HepG2 (cell line): Measurements from ENCODE around the gene CORT. TPM values are rescaled to one million over a fixed set of nuclear protein-coding genes. Genes with fewer than 3 reads are reported as not detected.

ENCODE experiments used
- CBX5 ChIP-seq: sonication (generic); formaldehyde crosslinking; IDR thresholded peaks from 2 replicates; pipeline ENCODE4 v1.4.0; 2020; ENCODE audit warnings: missing genetic modification reagents, borderline replicate concordance
- GATAD1 ChIP-seq: IDR thresholded peaks from 2 replicates; pipeline ENCODE4 v1.6.1; 2016; ENCODE audit warnings: missing genetic modification reagents, missing compliant biosample characterization
- HOXA3 ChIP-seq: sonication (generic); formaldehyde crosslinking; IDR thresholded peaks from 2 replicates; pipeline ENCODE4 v1.5.0; 2020; ENCODE audit warnings: missing genetic modification reagents
- NFE2 ChIP-seq: sonication (generic); formaldehyde crosslinking; IDR thresholded peaks from 2 replicates; pipeline ENCODE4 v1.4.0; 2020; ENCODE audit warnings: missing genetic modification reagents
- SMAD1 ChIP-seq: sonication (generic); formaldehyde crosslinking; IDR thresholded peaks from 2 replicates; pipeline ENCODE4 v1.4.0; 2020; ENCODE audit warnings: missing genetic modification reagents, low read depth, mild to moderate bottlenecking, borderline replicate concordance
- SOX6 ChIP-seq, 2 experiments: fragments of 450-650 bp in 1 of 2; sonication (generic) in 1 of 2; formaldehyde crosslinking in 1 of 2; IDR thresholded peaks; 2 replicates each; pipeline versions ENCODE4 v1.4.0 to v1.6.1; 2017 to 2020; ENCODE audit warnings: antibody characterized with exemption in 1 of 2, mild to moderate bottlenecking in 1 of 2, missing genetic modification reagents in 1 of 2
- STAG1 ChIP-seq: sonication (generic); formaldehyde crosslinking; IDR thresholded peaks from 2 replicates; pipeline ENCODE4 v1.4.0; 2020; ENCODE audit warnings: missing genetic modification reagents
- ZNF101 ChIP-seq: sonication (generic); formaldehyde crosslinking; IDR thresholded peaks from 2 replicates; pipeline ENCODE4 v1.4.0; 2020; ENCODE audit warnings: mild to moderate bottlenecking, low read depth, missing genetic modification reagents, borderline replicate concordance
- ZNF143 ChIP-seq: sonication (generic); formaldehyde crosslinking; IDR thresholded peaks from 2 replicates; pipeline ENCODE4 v1.4.0; 2020; ENCODE audit warnings: missing genetic modification reagents
- ZNF543 ChIP-seq: sonication (generic); formaldehyde crosslinking; IDR thresholded peaks from 2 replicates; pipeline ENCODE4 v1.4.0; 2020; ENCODE audit warnings: mild to moderate bottlenecking, missing genetic modification reagents
- ZNF556 ChIP-seq: sonication (generic); formaldehyde crosslinking; IDR thresholded peaks from 2 replicates; pipeline ENCODE4 v1.4.0; 2020; ENCODE audit warnings: mild to moderate bottlenecking, missing genetic modification reagents, borderline replicate concordance
- ZNF563 ChIP-seq: sonication (generic); formaldehyde crosslinking; IDR thresholded peaks from 2 replicates; pipeline ENCODE4 v1.8.0; 2022; ENCODE audit warnings: mild to moderate bottlenecking, moderate library complexity, missing genetic modification reagents
- ZNF614 ChIP-seq: IDR thresholded peaks from 2 replicates; pipeline ENCODE4 v1.6.1; 2018; ENCODE audit warnings: missing biosample characterization, missing genetic modification reagents, inconsistent platforms, borderline replicate concordance
- ZSCAN20 ChIP-seq: sonication (generic); formaldehyde crosslinking; IDR thresholded peaks from 2 replicates; pipeline ENCODE4 v1.4.0; 2020; ENCODE audit warnings: missing genetic modification reagents, mild to moderate bottlenecking, borderline replicate concordance
- ZSCAN25 ChIP-seq: sonication (generic); formaldehyde crosslinking; IDR thresholded peaks from 2 replicates; pipeline ENCODE4 v1.8.0; 2022; ENCODE audit warnings: mild to moderate bottlenecking, missing genetic modification reagents
- polyA plus RNA-seq, 8 experiments: library from polyadenylated mRNA; depleted of rRNA in 3 of 8; stranded (reverse) in 7 of 8; unstranded in 1 of 8; fragments of >200 nt; fragmentation: Illumina TruSeq in 4 of 8; extraction: Trizol in 4 of 8; gene quantifications; 2 replicates each; pipeline versions ENCODE4 v1.2.1 to v1.2.3, GENCODE V29; 2011 to 2016; ENCODE audit warnings: low read depth in 4 of 8, missing spikeins in 1 of 8, mixed read lengths in 1 of 8; ENCODE audit not compliant: insufficient read depth in 1 of 8
- total RNA-seq, 5 experiments: library from RNA; depleted of rRNA; stranded (reverse); fragments of >200 nt; fragmentation: Illumina TruSeq; extraction: Trizol; gene quantifications; 2 replicates each; pipeline ENCODE4 v1.2.3, GENCODE V29; 2016; ENCODE audit warnings: low read depth in 1 of 5
- TF ChIP-seq, protein P1 (sequence below): sonication (generic); formaldehyde crosslinking; IDR thresholded peaks from 2 replicates; pipeline ENCODE4 v1.9.0; 2021; ENCODE audit warnings: missing genetic modification reagents, borderline replicate concordance
- TF ChIP-seq, protein P2 (sequence below): sonication (generic); formaldehyde crosslinking; IDR thresholded peaks from 2 replicates; pipeline ENCODE4 v1.4.0; 2020; ENCODE audit warnings: mild to moderate bottlenecking, missing genetic modification reagents
- TF ChIP-seq, protein P3 (sequence below): sonication (generic); formaldehyde crosslinking; IDR thresholded peaks from 2 replicates; pipeline ENCODE4 v1.4.0; 2020; ENCODE audit warnings: mild to moderate bottlenecking, missing genetic modification reagents
- TF ChIP-seq, protein P4 (sequence below), 2 experiments: sonication (generic) in 1 of 2; formaldehyde crosslinking in 1 of 2; IDR thresholded peaks; 2 replicates each; pipeline versions ENCODE4 v1.4.0 to v1.6.1; 2018 to 2020; ENCODE audit warnings: missing genetic modification reagents in 2 of 2, borderline replicate concordance in 1 of 2, low read depth in 1 of 2, mild to moderate bottlenecking in 1 of 2, missing biosample characterization in 1 of 2
- TF ChIP-seq, protein P5 (sequence below): IDR thresholded peaks from 2 replicates; pipeline ENCODE4 v1.6.1; 2016; ENCODE audit warnings: low read depth, borderline replicate concordance
- TF ChIP-seq, protein P6 (sequence below): sonication (generic); formaldehyde crosslinking; IDR thresholded peaks from 2 replicates; pipeline ENCODE4 v1.8.0; 2022; ENCODE audit warnings: mild to moderate bottlenecking, missing genetic modification reagents

The CORT gene
- total and polyA plus RNA-seq, 2 of the 13 experiments (the other 11 are each of a cell fraction or from before 2014, with no cell fraction given) = 0.11 to 0.62 TPM

DNA sequence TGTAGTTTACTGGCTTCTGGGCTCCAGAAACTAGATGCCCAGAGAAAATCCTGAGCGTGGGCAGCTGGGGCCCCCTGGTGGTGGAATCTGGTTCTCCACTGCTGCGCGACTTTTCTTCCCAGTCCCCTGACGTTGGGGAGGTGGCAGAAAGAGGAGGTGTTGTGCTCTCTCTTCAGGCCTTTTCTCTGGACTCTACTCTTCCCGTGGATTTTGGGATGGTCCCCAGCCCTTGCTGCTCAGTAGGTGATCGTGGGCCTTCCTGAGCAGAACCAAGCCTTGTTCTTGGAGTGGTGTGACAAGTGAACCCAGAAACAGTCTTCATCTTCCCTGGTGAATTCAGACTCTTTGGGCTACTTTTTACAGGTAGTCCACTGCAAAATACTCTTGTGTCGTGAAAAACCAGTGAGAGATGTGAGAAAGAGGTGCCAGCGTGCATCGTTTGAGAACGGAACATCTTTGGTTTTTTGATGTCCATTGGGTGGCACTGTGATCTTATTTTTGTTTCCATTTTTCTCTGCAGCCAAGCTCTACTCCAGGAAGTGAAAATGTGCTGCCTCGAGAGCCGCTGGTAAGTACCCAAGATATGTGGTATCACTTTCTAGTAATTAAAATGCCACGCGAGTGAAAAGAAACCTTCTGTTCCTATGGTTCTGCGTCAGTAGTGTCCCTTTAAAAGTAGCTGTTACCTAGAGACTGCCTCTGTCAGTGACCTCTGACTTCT is 45.1 kb downstream of the CORT start (continued):
- TF ChIP-seq, protein P1, sequence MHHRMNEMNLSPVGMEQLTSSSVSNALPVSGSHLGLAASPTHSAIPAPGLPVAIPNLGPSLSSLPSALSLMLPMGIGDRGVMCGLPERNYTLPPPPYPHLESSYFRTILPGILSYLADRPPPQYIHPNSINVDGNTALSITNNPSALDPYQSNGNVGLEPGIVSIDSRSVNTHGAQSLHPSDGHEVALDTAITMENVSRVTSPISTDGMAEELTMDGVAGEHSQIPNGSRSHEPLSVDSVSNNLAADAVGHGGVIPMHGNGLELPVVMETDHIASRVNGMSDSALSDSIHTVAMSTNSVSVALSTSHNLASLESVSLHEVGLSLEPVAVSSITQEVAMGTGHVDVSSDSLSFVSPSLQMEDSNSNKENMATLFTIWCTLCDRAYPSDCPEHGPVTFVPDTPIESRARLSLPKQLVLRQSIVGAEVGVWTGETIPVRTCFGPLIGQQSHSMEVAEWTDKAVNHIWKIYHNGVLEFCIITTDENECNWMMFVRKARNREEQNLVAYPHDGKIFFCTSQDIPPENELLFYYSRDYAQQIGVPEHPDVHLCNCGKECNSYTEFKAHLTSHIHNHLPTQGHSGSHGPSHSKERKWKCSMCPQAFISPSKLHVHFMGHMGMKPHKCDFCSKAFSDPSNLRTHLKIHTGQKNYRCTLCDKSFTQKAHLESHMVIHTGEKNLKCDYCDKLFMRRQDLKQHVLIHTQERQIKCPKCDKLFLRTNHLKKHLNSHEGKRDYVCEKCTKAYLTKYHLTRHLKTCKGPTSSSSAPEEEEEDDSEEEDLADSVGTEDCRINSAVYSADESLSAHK (CRISPR knock-in tag) = no peak
- no peak for TF ChIP-seq ZNF101
- TF ChIP-seq, protein P2, sequence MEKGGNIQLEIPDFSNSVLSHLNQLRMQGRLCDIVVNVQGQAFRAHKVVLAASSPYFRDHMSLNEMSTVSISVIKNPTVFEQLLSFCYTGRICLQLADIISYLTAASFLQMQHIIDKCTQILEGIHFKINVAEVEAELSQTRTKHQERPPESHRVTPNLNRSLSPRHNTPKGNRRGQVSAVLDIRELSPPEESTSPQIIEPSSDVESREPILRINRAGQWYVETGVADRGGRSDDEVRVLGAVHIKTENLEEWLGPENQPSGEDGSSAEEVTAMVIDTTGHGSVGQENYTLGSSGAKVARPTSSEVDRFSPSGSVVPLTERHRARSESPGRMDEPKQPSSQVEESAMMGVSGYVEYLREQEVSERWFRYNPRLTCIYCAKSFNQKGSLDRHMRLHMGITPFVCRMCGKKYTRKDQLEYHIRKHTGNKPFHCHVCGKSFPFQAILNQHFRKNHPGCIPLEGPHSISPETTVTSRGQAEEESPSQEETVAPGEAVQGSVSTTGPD (CRISPR knock-in tag) = no peak
- no peak for TF ChIP-seq ZSCAN25 (CRISPR knock-in tag)
- no peak for TF ChIP-seq NFE2 (CRISPR knock-in tag)
- TF ChIP-seq, protein P3, sequence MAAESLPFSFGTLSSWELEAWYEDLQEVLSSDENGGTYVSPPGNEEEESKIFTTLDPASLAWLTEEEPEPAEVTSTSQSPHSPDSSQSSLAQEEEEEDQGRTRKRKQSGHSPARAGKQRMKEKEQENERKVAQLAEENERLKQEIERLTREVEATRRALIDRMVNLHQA (CRISPR knock-in tag) = no peak
- TF ChIP-seq, protein P4, sequence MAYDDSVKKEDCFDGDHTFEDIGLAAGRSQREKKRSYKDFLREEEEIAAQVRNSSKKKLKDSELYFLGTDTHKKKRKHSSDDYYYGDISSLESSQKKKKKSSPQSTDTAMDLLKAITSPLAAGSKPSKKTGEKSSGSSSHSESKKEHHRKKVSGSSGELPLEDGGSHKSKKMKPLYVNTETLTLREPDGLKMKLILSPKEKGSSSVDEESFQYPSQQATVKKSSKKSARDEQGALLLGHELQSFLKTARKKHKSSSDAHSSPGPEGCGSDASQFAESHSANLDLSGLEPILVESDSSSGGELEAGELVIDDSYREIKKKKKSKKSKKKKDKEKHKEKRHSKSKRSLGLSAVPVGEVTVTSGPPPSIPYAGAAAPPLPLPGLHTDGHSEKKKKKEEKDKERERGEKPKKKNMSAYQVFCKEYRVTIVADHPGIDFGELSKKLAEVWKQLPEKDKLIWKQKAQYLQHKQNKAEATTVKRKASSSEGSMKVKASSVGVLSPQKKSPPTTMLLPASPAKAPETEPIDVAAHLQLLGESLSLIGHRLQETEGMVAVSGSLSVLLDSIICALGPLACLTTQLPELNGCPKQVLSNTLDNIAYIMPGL (CRISPR knock-in tag; IDR thresholded peaks at IDR 0.05; ENCODE audit: borderline replicate concordance in 1 of 2, low read depth in 1 of 2) = peak in 1 of 2 experiments; percentile 64; a peak in 1 of 4 replicates
- peak; percentile 54; the same call in 1 of the 2 replicates for TF ChIP-seq GATAD1 (CRISPR knock-in tag)
- no peak for TF ChIP-seq ZNF556 (CRISPR knock-in tag)
- no peak for TF ChIP-seq HOXA3 (CRISPR knock-in tag)
- TF ChIP-seq ZSCAN20 (CRISPR knock-in tag) = no peak
- TF ChIP-seq SMAD1 (CRISPR knock-in tag) = 0 out of 2 replicates have a peak, but pooled peaks have one; percentile 45
- TF ChIP-seq SOX6 (IDR thresholded peaks at IDR 0.05) = no peak
- TF ChIP-seq SOX6 (CRISPR knock-in tag; IDR thresholded peaks at IDR 0.05) = peak; percentile 34; the same call in 1 of the 2 replicates
- no peak for TF ChIP-seq ZNF143
- TF ChIP-seq, protein P5, sequence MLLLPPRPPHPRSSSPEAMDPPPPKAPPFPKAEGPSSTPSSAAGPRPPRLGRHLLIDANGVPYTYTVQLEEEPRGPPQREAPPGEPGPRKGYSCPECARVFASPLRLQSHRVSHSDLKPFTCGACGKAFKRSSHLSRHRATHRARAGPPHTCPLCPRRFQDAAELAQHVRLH = no peak
- peak; percentile 80 for TF ChIP-seq STAG1 (CRISPR knock-in tag)
- TF ChIP-seq, protein P6, sequence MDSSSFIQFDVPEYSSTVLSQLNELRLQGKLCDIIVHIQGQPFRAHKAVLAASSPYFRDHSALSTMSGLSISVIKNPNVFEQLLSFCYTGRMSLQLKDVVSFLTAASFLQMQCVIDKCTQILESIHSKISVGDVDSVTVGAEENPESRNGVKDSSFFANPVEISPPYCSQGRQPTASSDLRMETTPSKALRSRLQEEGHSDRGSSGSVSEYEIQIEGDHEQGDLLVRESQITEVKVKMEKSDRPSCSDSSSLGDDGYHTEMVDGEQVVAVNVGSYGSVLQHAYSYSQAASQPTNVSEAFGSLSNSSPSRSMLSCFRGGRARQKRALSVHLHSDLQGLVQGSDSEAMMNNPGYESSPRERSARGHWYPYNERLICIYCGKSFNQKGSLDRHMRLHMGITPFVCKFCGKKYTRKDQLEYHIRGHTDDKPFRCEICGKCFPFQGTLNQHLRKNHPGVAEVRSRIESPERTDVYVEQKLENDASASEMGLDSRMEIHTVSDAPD = no peak
- no peak for TF ChIP-seq ZNF563 (CRISPR knock-in tag)
- TF ChIP-seq CBX5 (CRISPR knock-in tag) = no peak
- TF ChIP-seq ZNF543 (CRISPR knock-in tag) = no peak
- TF ChIP-seq ZNF614 (CRISPR knock-in tag) = 0 out of 2 replicates have a peak, but pooled peaks have one; percentile 14
